Measurements from ENCODE around the gene ANKMY1. TPM values are rescaled to one million over a fixed set of nuclear protein-coding genes. Genes with fewer than 3 reads are reported as not detected.

Gene ANKMY1
- total and polyA plus RNA-seq, 2 of the 13 experiments (the other 11 are each of a cell fraction or from before 2014, with no cell fraction given) = 11.7 to 18.8 TPM

- TF ChIP-seq ZNF7 (CRISPR knock-in tag; IDR thresholded peaks at IDR 0.05) = no peak
- TF ChIP-seq THYN1 (CRISPR knock-in tag; IDR thresholded peaks at IDR 0.05; ENCODE audit: borderline replicate concordance, low read depth) = no peak
- TF ChIP-seq NFYC (CRISPR knock-in tag; IDR thresholded peaks at IDR 0.05) = no peak
- no peak for TF ChIP-seq CENPX (CRISPR knock-in tag; IDR thresholded peaks at IDR 0.05)
- no peak for TF ChIP-seq ZNF644 (CRISPR knock-in tag; IDR thresholded peaks at IDR 0.05; ENCODE audit: low read depth)
- TF ChIP-seq SALL2 (CRISPR knock-in tag; IDR thresholded peaks at IDR 0.05) = no peak; the same call in 1 of the 2 replicates
- TF ChIP-seq ETV6 (CRISPR knock-in tag; conservative IDR thresholded peaks at IDR 0.05) = no peak; the same call in 1 of the 2 replicates
- TF ChIP-seq ZBTB10 (CRISPR knock-in tag; IDR thresholded peaks at IDR 0.05; ENCODE audit: borderline replicate concordance) = no peak
- TF ChIP-seq ZNF782 (CRISPR knock-in tag; IDR thresholded peaks at IDR 0.05; ENCODE audit: borderline replicate concordance) = peak; percentile 71; the same call in 1 of the 2 replicates
- peak; percentile 36; the same call in 1 of the 2 replicates for TF ChIP-seq TRAFD1 (CRISPR knock-in tag; IDR thresholded peaks at IDR 0.05; ENCODE audit: borderline replicate concordance)
- TF ChIP-seq TBP (CRISPR knock-in tag; IDR thresholded peaks at IDR 0.05) = no peak
- no peak for TF ChIP-seq ZNF496 (CRISPR knock-in tag; IDR thresholded peaks at IDR 0.05; ENCODE audit: insufficient replicate concordance)
- TF ChIP-seq, protein P1, sequence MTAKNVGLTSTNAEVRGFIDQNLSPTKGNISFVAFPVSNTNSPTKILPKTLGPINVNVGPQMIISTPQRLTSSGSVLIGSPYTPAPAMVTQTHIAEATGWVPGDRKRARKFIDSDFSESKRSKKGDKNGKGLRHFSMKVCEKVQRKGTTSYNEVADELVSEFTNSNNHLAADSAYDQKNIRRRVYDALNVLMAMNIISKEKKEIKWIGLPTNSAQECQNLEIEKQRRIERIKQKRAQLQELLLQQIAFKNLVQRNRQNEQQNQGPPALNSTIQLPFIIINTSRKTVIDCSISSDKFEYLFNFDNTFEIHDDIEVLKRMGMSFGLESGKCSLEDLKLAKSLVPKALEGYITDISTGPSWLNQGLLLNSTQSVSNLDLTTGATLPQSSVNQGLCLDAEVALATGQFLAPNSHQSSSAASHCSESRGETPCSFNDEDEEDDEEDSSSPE (CRISPR knock-in tag; IDR thresholded peaks at IDR 0.05) = peak; percentile 35; the same call in 1 of the 2 replicates
- TF ChIP-seq, protein P2, sequence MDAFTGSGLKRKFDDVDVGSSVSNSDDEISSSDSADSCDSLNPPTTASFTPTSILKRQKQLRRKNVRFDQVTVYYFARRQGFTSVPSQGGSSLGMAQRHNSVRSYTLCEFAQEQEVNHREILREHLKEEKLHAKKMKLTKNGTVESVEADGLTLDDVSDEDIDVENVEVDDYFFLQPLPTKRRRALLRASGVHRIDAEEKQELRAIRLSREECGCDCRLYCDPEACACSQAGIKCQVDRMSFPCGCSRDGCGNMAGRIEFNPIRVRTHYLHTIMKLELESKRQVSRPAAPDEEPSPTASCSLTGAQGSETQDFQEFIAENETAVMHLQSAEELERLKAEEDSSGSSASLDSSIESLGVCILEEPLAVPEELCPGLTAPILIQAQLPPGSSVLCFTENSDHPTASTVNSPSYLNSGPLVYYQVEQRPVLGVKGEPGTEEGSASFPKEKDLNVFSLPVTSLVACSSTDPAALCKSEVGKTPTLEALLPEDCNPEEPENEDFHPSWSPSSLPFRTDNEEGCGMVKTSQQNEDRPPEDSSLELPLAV (CRISPR knock-in tag; conservative IDR thresholded peaks at IDR 0.05; ENCODE audit: low read depth) = no peak
- no peak for TF ChIP-seq AKAP8 (CRISPR knock-in tag; IDR thresholded peaks at IDR 0.05)
- peak; percentile 96 for TF ChIP-seq HNF4A (CRISPR knock-in tag; IDR thresholded peaks at IDR 0.05)
- no peak for TF ChIP-seq ZNF253 (CRISPR knock-in tag; IDR thresholded peaks at IDR 0.05; ENCODE audit: borderline replicate concordance)
- no peak for TF ChIP-seq FLYWCH1 (CRISPR knock-in tag; IDR thresholded peaks at IDR 0.05)
- TF ChIP-seq FOXA1 (IDR thresholded peaks at IDR 0.05) = no peak
- TF ChIP-seq FOXA1 (CRISPR knock-in tag; IDR thresholded peaks at IDR 0.05) = no peak; the same call in 1 of the 2 replicates
Measured at GRCh38 chr2:240604939-240605716, 47.3 kb upstream of the ANKMY1 start (continued).

Data from HepG2 (cell line).